ENCODE measurements around the gene SMYD5. TPM values are rescaled to one million over a fixed set of nuclear protein-coding genes. Genes with fewer than 3 reads are reported as not detected.

Gene SMYD5
- total and polyA plus RNA-seq, 2 donors (not counting 1 experiment from before 2014, with no cell fraction given), result 31.9 to 41.0 TPM

- Histone ChIP-seq H3K9ac (ENCODE audit: low read length) (peak within 1 kb of the TSS; percentile 75), H2AFZ (ENCODE audit: insufficient read depth, low read depth, low read length, poor library complexity, severe bottlenecking) (peak within 1 kb of the TSS; percentile 99), H3K27ac (ENCODE audit: low read length in 2 of 2) (peak within 1 kb of the TSS; percentile 87 to 90), H3K79me2 (ENCODE audit: control insufficient read depth, insufficient read depth, low read length) (peaks cover 42% of the 10 kb centered on the region), H3K27me3 (replicated peaks in 1 of 4; ENCODE audit: control extremely low read depth in 1 of 4, control insufficient read depth in 3 of 4, insufficient read depth in 4 of 4, low read length in 3 of 4) (no peaks in the 10 kb centered on the region), H3K9me3 (ENCODE audit: control extremely low read depth in 1 of 3, control insufficient read depth in 2 of 3, insufficient read depth in 1 of 3, low read length in 2 of 3) (no peaks in the 10 kb centered on the region), H4K20me1 (ENCODE audit: control insufficient read depth, insufficient read depth, low read length, poor library complexity, severe bottlenecking) (peaks cover 31% of the 10 kb centered on the region), H3K4me1 (ENCODE audit: control insufficient read depth in 2 of 2, insufficient read depth in 2 of 2, low read length in 2 of 2) (peaks cover 18 to 20% of the 10 kb centered on the region in 2 donors), H3K36me3 (replicated peaks in 1 of 2; ENCODE audit: control extremely low read depth in 1 of 2, control insufficient read depth in 1 of 2, extremely low read depth in 1 of 2, insufficient read depth in 2 of 2, low read length in 1 of 2) (peaks cover 6 to 9% of the 10 kb centered on the region in 2 experiments), H3K4me3 (ENCODE audit: control extremely low read depth in 1 of 5, extremely low read depth in 1 of 5, insufficient read depth in 1 of 5, low read depth in 2 of 5, low read length in 4 of 5) (peak within 1 kb of the TSS; percentile 89 to 99 (median 94)), H3K4me2 (replicated peaks; ENCODE audit: low read depth, low read length, poor library complexity, severe bottlenecking) (peak within 1 kb of the TSS; percentile 99)
- H3K9me3 Mint-ChIP-seq (ENCODE audit: insufficient read depth), result no peaks in the 10 kb centered on the region
- no peaks in the 10 kb centered on the region for H3K27me3 Mint-ChIP-seq
- TF ChIP-seq EZH2 (IDR thresholded peaks at IDR 0.05; ENCODE audit: borderline replicate concordance, insufficient read depth, low read depth, low read length, poor library complexity, severe bottlenecking) (no peak), CTCF (IDR thresholded peaks at IDR 0.05) (no peak)
- DNase-seq (peak; percentile 94), ATAC-seq (ENCODE audit: low read depth) (peak; percentile 64)
- ChIA-PET POLR2A (interaction anchor here (0.6 to 2.2 kb wide), 9 partner anchors 16 to 1221 kb away, joined by 3 to 20 read pairs (median 9); partner anchors contain the start of genes ALMS1, FBXO41, INO80B and SFXN5), CTCF (interaction anchor here (0.6 to 3.2 kb wide), 9 partner anchors 11 to 240 kb away, joined by 3 to 24 read pairs (median 4); partner anchors contain the start of gene FBXO41)
- H3K4me3 Mint-ChIP-seq, result peak within 1 kb of the TSS; percentile 99
- H3K4me1 Mint-ChIP-seq, result peaks cover 40% of the 10 kb centered on the region
- WGBS (ENCODE audit: insufficient coverage), result under 1% methylated on average over 53 of the region's 69 CpGs
- intact Hi-C loops (cut with micrococcal nuclease), result loop anchor here (1.0 to 5.0 kb wide), 9 partner anchors 20 to 1723 kb away; partner anchors contain the start of genes ALMS1, AUP1, DQX1 and FBXO41
- H3K27ac Mint-ChIP-seq, result peak within 1 kb of the TSS; percentile 93
Observed at GRCh38 chr2:73233932-73234832, 20.1 kb downstream of the SMYD5 start, which contains the start of gene CCT7. TSS of gene CCT7 (plus strand) at chr2:73234308. CDS start at chr2:73234379, 71 bp downstream.

Data from B cell (primary cell).